HEK293 (cell line): ENCODE results near the gene PLEKHD1.

ENCODE experiments used
- CTCF ChIA-PET: fragments of 350-600 bp; formaldehyde crosslinking; extraction: SDS; loops from one replicate; lab custom pipeline; 2021; ENCODE audit warnings: antibody characterized with exemption; lab: Yijun Ruan, JAX
- POLR2A ChIA-PET: fragments of 300-600 bp; formaldehyde crosslinking; extraction: SDS; loops from one replicate; lab custom pipeline; 2020; ENCODE audit warnings: antibody characterized with exemption, inconsistent platforms; lab: Yijun Ruan, JAX
- H3K27ac ChIP-seq: fragments of 200-500 bp; sonication (Bioruptor generic); 2 replicates; pipeline ENCODE4 v1.5.1; 2014; ENCODE audit warnings: low read depth, low read length, control low read depth, inconsistent platforms; ENCODE audit errors: extremely low read depth
- H3K36me3 ChIP-seq, 2 experiments: fragments of 200-500 bp in 1 of 2; sonication (Bioruptor generic) in 1 of 2; 1 replicate in 1 of 2; 2 replicates in 1 of 2; pipeline ENCODE4 v1.5.1; 2014 to 2017; ENCODE audit warnings: inconsistent platforms in 2 of 2, low read length in 2 of 2; ENCODE audit not compliant: control insufficient read depth in 2 of 2, insufficient read depth in 1 of 2
- H3K4me1 ChIP-seq: fragments of 200-500 bp; sonication (Bioruptor generic); 2 replicates; pipeline ENCODE4 v1.5.1; 2014; ENCODE audit warnings: mild to moderate bottlenecking, low read length, inconsistent platforms; ENCODE audit not compliant: control insufficient read depth, insufficient read depth
- H3K4me3 ChIP-seq: 2 replicates; pipeline ENCODE4 v1.5.1; 2011; ENCODE audit warnings: low read depth, mild to moderate bottlenecking, control low read depth, low read length, moderate library complexity
- H3K9me3 ChIP-seq: fragments of 200-500 bp; sonication (Bioruptor generic); 2 replicates; pipeline ENCODE4 v1.5.1; 2014; ENCODE audit warnings: low read depth, low read length, inconsistent platforms; ENCODE audit not compliant: control insufficient read depth, insufficient read depth
- SALL2 ChIP-seq: fragments of 450-650 bp; formaldehyde crosslinking; IDR thresholded peaks from 2 replicates; pipeline ENCODE4 v1.5.0; 2017; ENCODE audit warnings: missing biosample characterization, mild to moderate bottlenecking, missing genetic modification characterization, borderline replicate concordance
- SETDB1 ChIP-seq: IDR thresholded peaks from one replicate; pipeline ENCODE4 v1.6.1; 2017; ENCODE audit warnings: mild to moderate bottlenecking, low read length, moderate library complexity, mixed read lengths; ENCODE audit not compliant: insufficient read length
- TCF7L2 ChIP-seq: IDR thresholded peaks from 2 replicates; pipeline ENCODE4 v1.6.1; 2011; ENCODE audit warnings: low read depth, mild to moderate bottlenecking, inconsistent platforms, low read length, moderate library complexity, borderline replicate concordance
- ZBTB20 ChIP-seq: fragments of 450-650 bp; formaldehyde crosslinking; IDR thresholded peaks from 2 replicates; pipeline ENCODE4 v1.5.1; 2016; ENCODE audit warnings: missing biosample characterization, missing genetic modification characterization
- ZBTB48 ChIP-seq: fragments of 450-650 bp; formaldehyde crosslinking; IDR thresholded peaks from 2 replicates; pipeline ENCODE4 v1.5.1; 2016; ENCODE audit warnings: missing biosample characterization, missing genetic modification characterization
- ZNF302 ChIP-seq: fragments of 450-650 bp; formaldehyde crosslinking; IDR thresholded peaks from 2 replicates; pipeline ENCODE4 v1.5.1; 2016; ENCODE audit warnings: missing biosample characterization, missing genetic modification characterization, low read depth
- ZNF366 ChIP-seq: fragments of 450-650 bp; formaldehyde crosslinking; conservative IDR thresholded peaks from 2 replicates; pipeline ENCODE4 v1.5.1; 2016; ENCODE audit warnings: missing biosample characterization, missing genetic modification characterization
- ZNF596 ChIP-seq: fragments of 450-650 bp; IDR thresholded peaks from 2 replicates; pipeline ENCODE4 v1.5.0; 2018; ENCODE audit warnings: missing biosample characterization, mild to moderate bottlenecking, missing genetic modification characterization, moderate library complexity
- ZNF623 ChIP-seq: fragments of 450-650 bp; formaldehyde crosslinking; IDR thresholded peaks from 2 replicates; pipeline ENCODE4 v1.5.1; 2016; ENCODE audit warnings: missing biosample characterization, missing genetic modification characterization
- ZNF677 ChIP-seq: fragments of 450-650 bp; IDR thresholded peaks from 2 replicates; pipeline ENCODE4 v1.5.0; 2018; ENCODE audit warnings: missing biosample characterization, mild to moderate bottlenecking, missing genetic modification characterization, moderate library complexity
- ZNF701 ChIP-seq: fragments of 450-650 bp; formaldehyde crosslinking; IDR thresholded peaks from 2 replicates; pipeline ENCODE4 v1.5.1; 2016; ENCODE audit warnings: missing biosample characterization, missing genetic modification characterization
- ZNF704 ChIP-seq: fragments of 450-650 bp; formaldehyde crosslinking; IDR thresholded peaks from 2 replicates; pipeline ENCODE4 v1.5.1; 2016; ENCODE audit warnings: missing biosample characterization, missing genetic modification characterization
- ZNF76 ChIP-seq: fragments of 450-650 bp; formaldehyde crosslinking; IDR thresholded peaks from 2 replicates; pipeline ENCODE4; 2016; ENCODE audit warnings: low read depth, missing biosample characterization, missing genetic modification characterization, borderline replicate concordance
- ZNF785 ChIP-seq: fragments of 450-650 bp; formaldehyde crosslinking; IDR thresholded peaks from 2 replicates; pipeline ENCODE4 v1.5.1; 2016; ENCODE audit warnings: missing biosample characterization, missing genetic modification characterization
- ZNF830 ChIP-seq: fragments of 450-650 bp; IDR thresholded peaks from 2 replicates; pipeline ENCODE4 v1.5.0; 2018; ENCODE audit warnings: missing biosample characterization, missing genetic modification characterization, low read depth, mild to moderate bottlenecking, moderate library complexity
- ZSCAN30 ChIP-seq: fragments of 450-650 bp; IDR thresholded peaks from 2 replicates; pipeline ENCODE4 v1.5.1; 2018; ENCODE audit warnings: missing biosample characterization, mild to moderate bottlenecking, missing genetic modification characterization, moderate library complexity
- ZXDB ChIP-seq: fragments of 450-650 bp; formaldehyde crosslinking; IDR thresholded peaks from 2 replicates; pipeline ENCODE4 v1.5.1; 2016; ENCODE audit warnings: missing biosample characterization, missing genetic modification characterization
- TF ChIP-seq, protein P1 (sequence below): fragments of 450-650 bp; formaldehyde crosslinking; IDR thresholded peaks from 2 replicates; pipeline ENCODE4 v1.5.1; 2016; ENCODE audit warnings: missing biosample characterization, missing genetic modification characterization
- TF ChIP-seq, protein P2 (sequence below): fragments of 450-650 bp; formaldehyde crosslinking; IDR thresholded peaks from 2 replicates; pipeline ENCODE4 v1.5.1; 2016; ENCODE audit warnings: missing biosample characterization, missing genetic modification characterization
- TF ChIP-seq, protein P3 (sequence below): fragments of 450-650 bp; formaldehyde crosslinking; IDR thresholded peaks from 2 replicates; pipeline ENCODE4 v1.5.1; 2016; ENCODE audit warnings: missing biosample characterization, missing genetic modification characterization

Gene PLEKHD1

DNA sequence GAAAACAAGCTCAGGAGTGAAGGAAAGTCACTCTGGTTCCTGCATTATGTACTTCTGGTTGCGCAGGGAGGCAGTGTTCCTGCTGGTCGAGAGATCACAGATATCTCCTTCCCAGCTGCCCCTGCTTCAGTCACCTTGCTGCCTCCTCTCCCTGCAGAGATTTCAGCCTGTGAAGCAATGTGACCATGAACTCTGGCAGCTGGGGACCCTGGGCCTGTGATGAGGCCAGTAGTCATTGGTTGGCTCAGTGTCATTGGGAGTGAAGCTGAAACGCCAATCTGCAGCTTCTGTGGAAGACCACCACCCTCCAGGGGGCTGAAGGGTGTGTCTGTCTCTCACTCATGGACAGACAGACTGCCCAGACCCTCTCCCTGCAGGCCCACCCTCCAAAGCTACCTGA lies 45.0 kb downstream of the PLEKHD1 start (continued):
- TF ChIP-seq ZNF366 (tag by site-specific recombination) (no peak), ZNF701 (no peak), ZNF623 (tag by site-specific recombination) (no peak), ZNF302 (tag by site-specific recombination) (no peak)
- TF ChIP-seq, protein P1, sequence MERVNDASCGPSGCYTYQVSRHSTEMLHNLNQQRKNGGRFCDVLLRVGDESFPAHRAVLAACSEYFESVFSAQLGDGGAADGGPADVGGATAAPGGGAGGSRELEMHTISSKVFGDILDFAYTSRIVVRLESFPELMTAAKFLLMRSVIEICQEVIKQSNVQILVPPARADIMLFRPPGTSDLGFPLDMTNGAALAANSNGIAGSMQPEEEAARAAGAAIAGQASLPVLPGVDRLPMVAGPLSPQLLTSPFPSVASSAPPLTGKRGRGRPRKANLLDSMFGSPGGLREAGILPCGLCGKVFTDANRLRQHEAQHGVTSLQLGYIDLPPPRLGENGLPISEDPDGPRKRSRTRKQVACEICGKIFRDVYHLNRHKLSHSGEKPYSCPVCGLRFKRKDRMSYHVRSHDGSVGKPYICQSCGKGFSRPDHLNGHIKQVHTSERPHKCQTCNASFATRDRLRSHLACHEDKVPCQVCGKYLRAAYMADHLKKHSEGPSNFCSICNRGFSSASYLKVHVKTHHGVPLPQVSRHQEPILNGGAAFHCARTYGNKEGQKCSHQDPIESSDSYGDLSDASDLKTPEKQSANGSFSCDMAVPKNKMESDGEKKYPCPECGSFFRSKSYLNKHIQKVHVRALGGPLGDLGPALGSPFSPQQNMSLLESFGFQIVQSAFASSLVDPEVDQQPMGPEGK (tag by site-specific recombination): no peak
- TF ChIP-seq, protein P2, sequence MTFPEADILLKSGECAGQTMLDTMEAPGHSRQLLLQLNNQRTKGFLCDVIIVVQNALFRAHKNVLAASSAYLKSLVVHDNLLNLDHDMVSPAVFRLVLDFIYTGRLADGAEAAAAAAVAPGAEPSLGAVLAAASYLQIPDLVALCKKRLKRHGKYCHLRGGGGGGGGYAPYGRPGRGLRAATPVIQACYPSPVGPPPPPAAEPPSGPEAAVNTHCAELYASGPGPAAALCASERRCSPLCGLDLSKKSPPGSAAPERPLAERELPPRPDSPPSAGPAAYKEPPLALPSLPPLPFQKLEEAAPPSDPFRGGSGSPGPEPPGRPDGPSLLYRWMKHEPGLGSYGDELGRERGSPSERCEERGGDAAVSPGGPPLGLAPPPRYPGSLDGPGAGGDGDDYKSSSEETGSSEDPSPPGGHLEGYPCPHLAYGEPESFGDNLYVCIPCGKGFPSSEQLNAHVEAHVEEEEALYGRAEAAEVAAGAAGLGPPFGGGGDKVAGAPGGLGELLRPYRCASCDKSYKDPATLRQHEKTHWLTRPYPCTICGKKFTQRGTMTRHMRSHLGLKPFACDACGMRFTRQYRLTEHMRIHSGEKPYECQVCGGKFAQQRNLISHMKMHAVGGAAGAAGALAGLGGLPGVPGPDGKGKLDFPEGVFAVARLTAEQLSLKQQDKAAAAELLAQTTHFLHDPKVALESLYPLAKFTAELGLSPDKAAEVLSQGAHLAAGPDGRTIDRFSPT (tag by site-specific recombination): no peak

- no peaks in the 10 kb centered on the region for H3K4me1 ChIP-seq
- H3K36me3 ChIP-seq: no peaks in the 10 kb centered on the region
- no peak overlapping the region for H3K27ac ChIP-seq
- no peaks in the 10 kb centered on the region for H3K9me3 ChIP-seq
- POLR2A ChIA-PET: no interaction called here
- H3K4me3 ChIP-seq: no peak overlapping the region
- TF ChIP-seq ZBTB20 (tag by site-specific recombination) (no peak), ZSCAN30 (tag by site-specific recombination) (no peak)
- CTCF ChIA-PET: interaction anchor here (0.9 to 1.5 kb wide), 2 partner anchors 50 to 55 kb away, joined by 3 read pairs; no protein-coding TSS in a partner anchor
Measured at GRCh38 chr14:69530095-69530494, 45.6 kb downstream of the PLEKHD1 start.

- Histone ChIP-seq H3K9me3 (no peaks in the 10 kb centered on the region), H3K27ac (no peak overlapping the region), H3K4me1 (no peaks in the 10 kb centered on the region), H3K36me3 (no peaks in the 10 kb centered on the region), H3K4me3 (no peak overlapping the region)
- no peak for TF ChIP-seq SALL2
- no peak for TF ChIP-seq TCF7L2
- TF ChIP-seq ZNF596 (tag by site-specific recombination): no peak
- no peak for TF ChIP-seq ZNF704 (tag by site-specific recombination)
- TF ChIP-seq ZNF76 (tag by site-specific recombination): no peak
- TF ChIP-seq SETDB1: no peak
- no peak for TF ChIP-seq ZXDB (tag by site-specific recombination)
- no peak for TF ChIP-seq ZBTB48
- TF ChIP-seq ZNF701: no peak
- TF ChIP-seq ZNF785: no peak
- TF ChIP-seq, protein P3, sequence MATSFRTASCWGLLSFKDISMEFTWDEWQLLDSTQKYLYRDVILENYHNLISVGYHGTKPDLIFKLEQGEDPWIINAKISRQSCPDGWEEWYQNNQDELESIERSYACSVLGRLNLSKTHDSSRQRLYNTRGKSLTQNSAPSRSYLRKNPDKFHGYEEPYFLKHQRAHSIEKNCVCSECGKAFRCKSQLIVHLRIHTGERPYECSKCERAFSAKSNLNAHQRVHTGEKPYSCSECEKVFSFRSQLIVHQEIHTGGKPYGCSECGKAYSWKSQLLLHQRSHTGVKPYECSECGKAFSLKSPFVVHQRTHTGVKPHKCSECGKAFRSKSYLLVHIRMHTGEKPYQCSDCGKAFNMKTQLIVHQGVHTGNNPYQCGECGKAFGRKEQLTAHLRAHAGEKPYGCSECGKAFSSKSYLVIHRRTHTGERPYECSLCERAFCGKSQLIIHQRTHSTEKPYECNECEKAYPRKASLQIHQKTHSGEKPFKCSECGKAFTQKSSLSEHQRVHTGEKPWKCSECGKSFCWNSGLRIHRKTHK (tag by site-specific recombination): no peak
- no peak for TF ChIP-seq ZNF830 (tag by site-specific recombination)
- TF ChIP-seq ZNF677: no peak
- CTCF ChIA-PET: interaction anchor here (1.5 kb wide), 1 partner anchor 49 kb away, joined by 3 read pairs; no protein-coding TSS in a partner anchor
- POLR2A ChIA-PET: no interaction called here
Measured at GRCh38 chr14:69531135-69531534, 46.6 kb downstream of the PLEKHD1 start.
